RWPE2 (cell line): ENCODE results near the gene TMEM232.

Experiments used
- ATAC-seq: fragments of 200-7000 bp; cut with Tn5 transposase; 3 replicates; pipeline ENCODE4 v1.9.1; 2021; ENCODE audit warnings: low read depth
- DNase-seq: peaks from one replicate; pipeline ENCODE4 v3.0.0-alpha.2; 2020; ENCODE audit warnings: low spot score
- H3K27ac ChIP-seq: fragments of 450-650 bp; 2 replicates; pipeline ENCODE4 v1.5.1; 2017; ENCODE audit warnings: mild to moderate bottlenecking; ENCODE audit not compliant: poor library complexity, severe bottlenecking
- H3K27me3 ChIP-seq: fragments of 250-450 bp; sonication (Bioruptor Pico); 2 replicates; pipeline ENCODE4 v1.5.1; 2021; ENCODE audit warnings: mild to moderate bottlenecking, moderate library complexity; ENCODE audit not compliant: insufficient read depth, poor library complexity, severe bottlenecking
- H3K36me3 ChIP-seq: fragments of 250-450 bp; sonication (Bioruptor Pico); 2 replicates; pipeline ENCODE4 v1.5.1; 2020; ENCODE audit warnings: low read depth, mild to moderate bottlenecking, moderate library complexity
- H3K4me1 ChIP-seq: fragments of 250-450 bp; sonication (Bioruptor Pico); 2 replicates; pipeline ENCODE4 v1.5.1; 2021; ENCODE audit warnings: mild to moderate bottlenecking, moderate library complexity; ENCODE audit not compliant: insufficient read depth, poor library complexity, severe bottlenecking
- H3K4me3 ChIP-seq: fragments of 250-450 bp; sonication (Bioruptor Pico); 2 replicates; pipeline ENCODE4 v1.5.1; 2021; ENCODE audit warnings: mild to moderate bottlenecking, moderate library complexity; ENCODE audit not compliant: severe bottlenecking
- H3K9me3 ChIP-seq: fragments of 250-450 bp; sonication (Bioruptor Pico); 2 replicates; pipeline ENCODE4 v1.5.1; 2021; ENCODE audit warnings: mild to moderate bottlenecking, moderate library complexity; ENCODE audit not compliant: severe bottlenecking
- CTCF ChIP-seq: fragments of 450-650 bp; IDR thresholded peaks from one replicate; pipeline ENCODE4 v1.5.1; 2017; ENCODE audit warnings: mild to moderate bottlenecking, moderate library complexity; ENCODE audit not compliant: poor library complexity, severe bottlenecking

TMEM232 gene

GRCh38 chr5:110760158-110760557 lies 33.7 kb upstream of the TMEM232 start:
- no peak overlapping the region for H3K4me3 ChIP-seq
- no peak overlapping the region for H3K27ac ChIP-seq
- no peaks in the 10 kb centered on the region for H3K9me3 ChIP-seq
- no peak for TF ChIP-seq CTCF
- H3K27me3 ChIP-seq: no peaks in the 10 kb centered on the region
- DNase-seq (no peak), ATAC-seq (no peak)
- H3K4me1 ChIP-seq: no peaks in the 10 kb centered on the region
- H3K36me3 ChIP-seq: peaks cover 73% of the 10 kb centered on the region

- TF ChIP-seq CTCF: peak; percentile 94
Observed at GRCh38 chr5:110757118-110757729, 30.8 kb upstream of the TMEM232 start.

GRCh38 chr5:110754181-110754580 lies 27.7 kb upstream of the TMEM232 start:
- Histone ChIP-seq H3K27ac (no peak overlapping the region), H3K9me3 (no peaks in the 10 kb centered on the region), H3K27me3 (no peaks in the 10 kb centered on the region), H3K36me3 (peaks cover 69% of the 10 kb centered on the region), H3K4me1 (no peaks in the 10 kb centered on the region), H3K4me3 (no peak overlapping the region)
- TF ChIP-seq CTCF: no peak
- ATAC-seq: no peak
- no peak for DNase-seq

More at GRCh38 chr5:110757118-110757729, 30.8 kb upstream of the TMEM232 start:
- no peaks in the 10 kb centered on the region for H3K9me3 ChIP-seq
- H3K36me3 ChIP-seq: peaks cover 69% of the 10 kb centered on the region
- H3K27ac ChIP-seq: no peak overlapping the region
- no peaks in the 10 kb centered on the region for H3K27me3 ChIP-seq
- H3K4me1 ChIP-seq: no peaks in the 10 kb centered on the region
- ATAC-seq (no peak), DNase-seq (no peak)
- no peak overlapping the region for H3K4me3 ChIP-seq

GRCh38 chr5:110753600-110753999 lies 27.1 kb upstream of the TMEM232 start:
- no peaks in the 10 kb centered on the region for H3K4me1 ChIP-seq
- TF ChIP-seq CTCF: no peak
- H3K27me3 ChIP-seq: no peaks in the 10 kb centered on the region
- no peaks in the 10 kb centered on the region for H3K9me3 ChIP-seq
- H3K4me3 ChIP-seq: no peak overlapping the region
- no peak for ATAC-seq
- peaks cover 69% of the 10 kb centered on the region for H3K36me3 ChIP-seq
- no peak overlapping the region for H3K27ac ChIP-seq
- no peak for DNase-seq

- DNase-seq (no peak), ATAC-seq (no peak)
- Histone ChIP-seq H3K27ac (no peak overlapping the region), H3K4me1 (no peaks in the 10 kb centered on the region), H3K9me3 (no peaks in the 10 kb centered on the region), H3K36me3 (peaks cover 70% of the 10 kb centered on the region), H3K27me3 (no peaks in the 10 kb centered on the region), H3K4me3 (no peak overlapping the region)
- no peak for TF ChIP-seq CTCF
Observed at GRCh38 chr5:110752953-110753352, 26.5 kb upstream of the TMEM232 start.
